AG04449 (cell line): ENCODE results near the gene TC2N.
"Not testable (repeated sequence)": the region's sequence is repeated elsewhere in the genome, so short reads cannot be mapped to it uniquely, and the experiment has no call there.

ENCODE experiments used
- CTCF ChIA-PET: fragments of 350-600 bp; formaldehyde crosslinking; extraction: SDS; loops from one replicate; lab custom pipeline; 2021; ENCODE audit warnings: antibody characterized with exemption; lab: Yijun Ruan, JAX
- POLR2A ChIA-PET: fragments of 400-600, 350-600 bp; formaldehyde crosslinking; extraction: SDS; loops from one replicate; lab custom pipeline; 2020; ENCODE audit warnings: antibody characterized with exemption, inconsistent platforms; lab: Yijun Ruan, JAX
- DNase-seq: peaks from one replicate; pipeline ENCODE4 v3.0.0-alpha.2; 2010; ENCODE audit warnings: low read depth, low spot score
- H3K4me3 ChIP-seq: 2 replicates; pipeline ENCODE4 v1.5.1; 2011; ENCODE audit warnings: low read depth, mild to moderate bottlenecking, control low read depth, low read length
- TF ChIP-seq, protein P1 (sequence below): IDR thresholded peaks from one replicate; pipeline ENCODE4 v1.5.1; 2011; ENCODE audit warnings: mild to moderate bottlenecking, moderate library complexity, low read length, control low read depth, inconsistent platforms; ENCODE audit not compliant: insufficient read depth; ENCODE audit errors: missing control alignments

The TC2N gene

GRCh38 chr14:91872517-91873470 lies 5.5 kb upstream of the TC2N start:
- ChIA-PET CTCF (no interaction called here), POLR2A (no interaction called here)
- DNase-seq: no peak
- TF ChIP-seq, protein P1, sequence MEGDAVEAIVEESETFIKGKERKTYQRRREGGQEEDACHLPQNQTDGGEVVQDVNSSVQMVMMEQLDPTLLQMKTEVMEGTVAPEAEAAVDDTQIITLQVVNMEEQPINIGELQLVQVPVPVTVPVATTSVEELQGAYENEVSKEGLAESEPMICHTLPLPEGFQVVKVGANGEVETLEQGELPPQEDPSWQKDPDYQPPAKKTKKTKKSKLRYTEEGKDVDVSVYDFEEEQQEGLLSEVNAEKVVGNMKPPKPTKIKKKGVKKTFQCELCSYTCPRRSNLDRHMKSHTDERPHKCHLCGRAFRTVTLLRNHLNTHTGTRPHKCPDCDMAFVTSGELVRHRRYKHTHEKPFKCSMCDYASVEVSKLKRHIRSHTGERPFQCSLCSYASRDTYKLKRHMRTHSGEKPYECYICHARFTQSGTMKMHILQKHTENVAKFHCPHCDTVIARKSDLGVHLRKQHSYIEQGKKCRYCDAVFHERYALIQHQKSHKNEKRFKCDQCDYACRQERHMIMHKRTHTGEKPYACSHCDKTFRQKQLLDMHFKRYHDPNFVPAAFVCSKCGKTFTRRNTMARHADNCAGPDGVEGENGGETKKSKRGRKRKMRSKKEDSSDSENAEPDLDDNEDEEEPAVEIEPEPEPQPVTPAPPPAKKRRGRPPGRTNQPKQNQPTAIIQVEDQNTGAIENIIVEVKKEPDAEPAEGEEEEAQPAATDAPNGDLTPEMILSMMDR: no peak
- no peak overlapping the region for H3K4me3 ChIP-seq

- no peak for DNase-seq
- ChIA-PET POLR2A (no interaction called here), CTCF (no interaction called here)
- TF ChIP-seq, protein P1: no peak
- no peak overlapping the region for H3K4me3 ChIP-seq
These were observed 4.7 kb upstream of the TC2N start for GRCh38 chr14:91872011-91872501.

DNA sequence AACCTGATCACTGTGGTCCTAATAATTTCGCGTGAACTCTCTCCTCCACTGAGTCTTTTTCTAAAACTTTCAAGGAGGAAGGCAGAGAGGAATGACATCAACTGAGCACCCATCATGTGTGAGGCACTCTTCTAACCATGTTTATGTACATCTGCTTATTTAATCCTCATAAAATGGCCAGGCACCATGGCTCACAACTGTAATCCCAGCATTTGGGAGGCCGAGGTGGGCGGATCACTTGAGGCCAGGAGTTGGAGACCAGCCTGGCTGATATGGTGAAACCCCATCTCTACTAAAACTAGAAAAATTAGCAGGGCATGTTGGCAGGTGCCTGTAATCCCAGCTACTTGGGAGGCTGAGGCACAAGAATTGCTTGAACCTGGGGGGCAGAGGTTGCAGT lies 4.1 kb upstream of the TC2N start:
- H3K4me3 ChIP-seq, POLR2A ChIA-PET, CTCF ChIA-PET, DNase-seq: not testable (repeated sequence)

DNA sequence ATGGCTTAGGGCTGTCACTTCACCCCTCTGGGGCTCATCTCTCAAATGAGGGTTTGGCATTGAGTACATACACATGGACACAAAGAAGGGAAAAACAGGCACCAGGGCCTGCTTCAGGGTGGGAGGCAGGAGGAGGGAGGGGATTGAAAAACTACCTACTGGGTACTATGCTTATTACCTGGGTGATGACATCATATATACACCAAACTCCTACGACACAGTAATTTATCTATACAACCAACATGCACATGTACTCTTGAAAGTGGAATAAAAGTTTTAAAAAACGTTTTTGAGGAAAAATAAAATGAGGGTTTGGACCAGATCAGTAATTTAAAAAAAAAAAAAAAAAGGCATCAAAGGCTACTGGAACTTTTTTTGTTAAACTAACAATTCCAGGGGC lies 3.6 kb upstream of the TC2N start:
- no peak overlapping the region for H3K4me3 ChIP-seq
- TF ChIP-seq, protein P1: no peak
- ChIA-PET POLR2A (no interaction called here), CTCF (no interaction called here)
- DNase-seq: no peak

- no peak overlapping the region for H3K4me3 ChIP-seq
- no peak for DNase-seq
- TF ChIP-seq, protein P1: no peak
- CTCF ChIA-PET: no interaction called here
- POLR2A ChIA-PET: no interaction called here
These were observed 2.7 kb upstream of the TC2N start for GRCh38 chr14:91870001-91870400.

DNA sequence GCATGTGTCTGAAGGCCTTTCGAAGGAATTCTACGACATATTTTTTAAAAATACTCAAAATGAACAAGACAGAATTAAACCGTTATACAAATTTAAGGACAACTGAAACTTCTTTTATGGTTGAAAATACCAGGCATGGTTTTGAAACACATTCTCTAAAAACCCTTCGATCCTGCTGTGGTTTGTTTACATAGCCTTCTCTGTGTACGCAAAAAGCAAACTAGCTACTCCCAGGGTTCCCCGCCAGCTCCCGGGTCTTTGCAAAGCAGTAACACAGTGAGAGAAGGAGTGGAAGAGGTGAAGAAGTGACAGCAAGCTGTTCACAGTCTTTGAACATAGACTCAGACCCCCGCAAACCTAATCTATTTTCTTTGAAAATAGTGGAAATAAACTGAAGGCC lies 2.2 kb upstream of the TC2N start:
- POLR2A ChIA-PET: no interaction called here
- CTCF ChIA-PET: no interaction called here
- TF ChIP-seq, protein P1: no peak
- H3K4me3 ChIP-seq: no peak overlapping the region
- DNase-seq: no peak
